Esophagus (tissue), 2 donors: Measurements from ENCODE around the gene MAPK1. TPM values are rescaled to one million over a fixed set of nuclear protein-coding genes. Genes with fewer than 3 reads are reported as not detected.
"Not testable (repeated sequence)": the region's sequence is repeated elsewhere in the genome, so short reads cannot be mapped to it uniquely, and the experiment has no call there.

Experiments used
- H3K27ac ChIP-seq, 2 donors: one replicate each; pipeline ENCODE4 v1.5.1; 2013; ENCODE audit warnings: low read depth in 2 of 2, mild to moderate bottlenecking in 2 of 2, inconsistent platforms in 1 of 2, low read length in 1 of 2, moderate library complexity in 1 of 2
- H3K27me3 ChIP-seq, 2 donors: one replicate each; pipeline ENCODE4 v1.6.1; 2013; ENCODE audit warnings: low read length in 2 of 2, control low read depth in 1 of 2, mild to moderate bottlenecking in 1 of 2; ENCODE audit not compliant: insufficient read depth in 2 of 2, control insufficient read depth in 1 of 2
- H3K36me3 ChIP-seq, 2 donors: one replicate each; pipeline ENCODE4 v1.6.1; 2013; ENCODE audit warnings: low read length in 1 of 2; ENCODE audit not compliant: control insufficient read depth in 2 of 2, insufficient read depth in 2 of 2
- H3K4me1 ChIP-seq, 2 donors: one replicate each; pipeline ENCODE4 v1.6.1; 2013; ENCODE audit warnings: low read length in 1 of 2; ENCODE audit not compliant: control insufficient read depth in 2 of 2, insufficient read depth in 2 of 2
- H3K4me3 ChIP-seq, 2 donors: one replicate each; pipeline ENCODE4 v1.5.1; 2013; ENCODE audit warnings: low read length in 2 of 2, mild to moderate bottlenecking in 2 of 2, low read depth in 1 of 2, moderate library complexity in 1 of 2
- H3K9me3 ChIP-seq, 2 donors: one replicate each; pipeline ENCODE4 v1.6.1; 2013; ENCODE audit warnings: mild to moderate bottlenecking in 2 of 2, low read depth in 1 of 2, low read length in 1 of 2, moderate library complexity in 1 of 2; ENCODE audit not compliant: control insufficient read depth in 2 of 2, insufficient read depth in 1 of 2
- WGBS, 2 donors: extraction: QIAGEN DNeasy Blood & Tissue Kit; methylation state at CpG; one replicate each; pipeline ENCODE4 v1.1.7; 2013; 5-methylcytosine and 5-hydroxymethylcytosine counted together
- polyA plus RNA-seq, 2 donors: library from polyadenylated mRNA; stranded (reverse); fragments of 200-250 nt; gene quantifications; one replicate each; pipeline ENCODE4 v1.2.3, GENCODE V29; 2013
- donor health status: healthy with polysubstance abuse.
- donor health status: Bipolar disorder and iron deficiency.

Gene MAPK1
- polyA plus RNA-seq, 2 donors, result 10.0 to 17.4 TPM

DNA sequence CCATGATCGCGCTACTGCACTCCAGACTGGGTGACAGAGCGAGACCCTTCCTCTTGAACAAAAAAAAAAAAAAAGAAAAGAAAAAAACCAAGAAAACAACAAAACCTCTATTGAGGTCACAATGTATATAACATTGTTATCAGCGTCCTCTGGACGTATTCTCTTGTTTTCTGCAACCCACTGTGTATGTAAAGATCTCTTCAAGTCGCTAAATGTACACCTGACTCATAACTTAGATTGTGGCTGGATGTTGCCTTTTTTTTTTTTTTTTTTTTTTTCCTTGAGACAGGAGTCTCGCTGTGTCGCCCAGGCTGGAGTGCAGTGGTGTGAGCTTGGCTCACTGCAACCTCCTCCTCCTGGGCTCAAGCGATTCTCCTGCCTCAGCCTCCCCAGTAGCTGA, 130.5 kb downstream of the MAPK1 start:
- H3K27ac ChIP-seq, result no peak overlapping the region
- 78 to 83% methylated on average over 9 of the region's 9 CpGs for WGBS, 2 donors
- H3K27me3 ChIP-seq, result no peaks in the 10 kb centered on the region

DNA sequence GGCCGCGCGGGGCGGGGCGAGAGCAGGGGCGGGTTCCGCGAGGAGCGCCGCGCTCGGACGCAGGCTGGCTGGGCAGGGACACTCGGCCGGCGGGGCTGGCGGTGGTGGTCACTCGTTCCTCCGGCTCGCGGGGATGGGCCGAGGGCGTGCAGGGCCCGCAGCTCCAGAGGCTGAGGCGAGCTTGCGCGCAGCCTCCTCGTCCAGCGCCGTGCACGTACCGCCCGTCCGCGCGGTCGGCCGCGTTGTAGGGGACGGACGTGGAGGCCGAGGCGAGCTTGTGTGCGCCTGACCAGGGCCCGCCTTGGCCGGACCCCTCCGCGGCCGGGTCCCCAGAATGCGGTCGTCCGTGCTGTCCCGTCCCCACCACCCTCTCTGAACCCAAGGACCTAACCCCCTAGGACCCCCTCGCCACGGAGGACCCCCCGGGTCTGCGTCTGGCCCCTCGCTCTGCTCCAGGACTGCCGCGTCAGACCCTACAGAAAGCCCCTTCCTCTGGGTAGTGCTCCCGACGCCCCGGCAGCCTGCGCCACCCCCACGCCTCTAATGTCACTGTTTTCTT, 131.3 kb downstream of the MAPK1 start:
- no peaks in the 10 kb centered on the region for H3K36me3 ChIP-seq
- peak overlapping the region; percentile 40 to 60 for H3K4me3 ChIP-seq
- H3K9me3 ChIP-seq, result peaks cover 0 to 4% of the 10 kb centered on the region in 2 donors
- 16 to 20% methylated on average over 54 to 65 of the region's 65 CpGs for WGBS, 2 donors
- H3K27ac ChIP-seq, result peak overlapping the region; percentile 34
- peaks cover 0 to 3% of the 10 kb centered on the region in 2 donors for H3K4me1 ChIP-seq
- no peaks in the 10 kb centered on the region for H3K27me3 ChIP-seq

More for the DNA sequence above, 130.5 kb downstream of the MAPK1 start:
- H3K4me1 ChIP-seq, result peaks cover 0 to 3% of the 10 kb centered on the region in 2 donors
- peaks cover 0 to 4% of the 10 kb centered on the region in 2 donors for H3K9me3 ChIP-seq
- H3K36me3 ChIP-seq, result no peaks in the 10 kb centered on the region
- no peak overlapping the region for H3K4me3 ChIP-seq

DNA sequence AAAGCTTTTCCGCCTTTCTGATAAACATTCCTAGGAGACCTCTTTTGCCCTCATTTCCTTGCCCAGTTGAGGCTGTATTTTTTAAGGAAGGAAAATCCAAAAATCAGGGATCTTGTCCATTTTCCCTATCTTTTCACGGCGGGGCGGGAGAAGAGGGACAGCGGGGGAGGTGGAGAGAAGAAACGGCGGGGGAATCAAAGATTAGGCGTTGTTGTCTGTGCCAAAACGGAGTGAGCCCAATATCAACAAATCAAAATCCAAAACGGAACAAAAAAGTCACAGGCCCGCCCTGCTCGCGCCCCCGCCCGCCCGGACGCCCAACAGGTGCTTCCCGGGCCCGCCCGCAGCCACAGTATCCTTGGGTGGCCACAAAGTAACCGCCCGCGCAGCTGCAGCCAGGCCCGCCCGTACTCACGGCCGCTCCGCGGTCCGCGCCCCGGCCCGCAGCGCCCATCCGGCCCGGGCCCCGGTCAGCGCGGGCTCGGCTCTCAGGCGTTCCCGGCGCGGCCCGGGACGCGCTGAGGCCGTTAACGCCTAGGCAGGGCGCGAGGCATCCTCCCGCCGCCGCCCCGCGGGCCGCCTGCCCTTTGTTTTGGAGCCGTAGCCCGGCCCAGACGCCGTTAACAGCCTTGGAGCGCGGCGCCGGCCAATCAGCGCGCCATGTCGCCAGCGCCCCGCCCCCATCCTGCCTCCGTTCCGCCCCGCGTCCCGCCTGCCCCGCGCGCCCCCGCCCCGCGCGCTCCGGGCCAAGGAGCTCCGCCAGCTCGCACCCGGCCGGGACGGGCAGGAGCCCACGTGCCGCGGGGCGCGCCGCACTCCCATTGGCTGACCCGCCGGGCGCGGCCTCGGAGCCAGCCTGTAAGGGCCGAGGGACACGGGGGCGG, 132.0 kb downstream of the MAPK1 start, which contains the start of gene YPEL1:
YPEL1 (minus strand) TSS at position 595 of the 884 bp plus-strand sequence. CDS start 25,050 bp downstream, outside the sequence.
- Histone ChIP-seq H3K9me3 (peaks cover 0 to 4% of the 10 kb centered on the region in 2 donors), H3K4me3 (peak within 1 kb of the TSS; percentile 44 to 60), H3K4me1 (peaks cover 0 to 3% of the 10 kb centered on the region in 2 donors), H3K27ac (peak within 1 kb of the TSS; percentile 70 to 75), H3K27me3 (no peaks in the 10 kb centered on the region), H3K36me3 (no peaks in the 10 kb centered on the region)
- WGBS, 2 donors, result 1% methylated on average over 61 to 102 of the region's 102 CpGs

DNA sequence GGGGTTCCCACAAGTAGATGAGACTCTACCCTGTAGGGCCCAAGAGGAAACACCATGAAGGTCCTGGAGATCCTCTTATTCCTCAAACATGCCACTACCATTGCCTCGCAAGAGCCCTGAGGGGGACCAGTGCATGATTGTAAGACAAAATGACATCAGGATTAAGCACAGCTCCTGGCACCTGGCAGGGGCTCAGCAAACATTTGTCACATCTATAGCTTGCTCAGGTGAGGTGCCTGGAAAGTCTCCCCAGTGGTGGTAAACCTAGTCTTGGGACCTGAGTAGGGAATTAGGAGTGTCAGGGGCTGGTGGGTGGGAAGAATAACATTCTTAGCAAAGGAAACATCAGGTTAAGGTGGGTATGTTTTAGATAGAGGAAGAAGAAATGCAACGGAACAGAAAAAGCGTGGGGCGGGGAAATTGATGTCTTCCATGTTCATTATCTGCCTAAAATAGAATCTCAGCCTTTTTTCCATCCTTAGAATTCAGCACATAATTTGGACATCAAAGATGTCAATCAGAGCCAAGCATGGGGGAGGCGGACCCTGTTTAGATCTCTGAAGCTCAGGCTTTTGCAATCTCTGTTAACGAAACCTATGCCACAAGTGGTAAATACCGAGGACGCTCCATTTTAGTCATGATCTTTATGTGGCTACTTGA, 132.8 kb downstream of the MAPK1 start:
- Histone ChIP-seq H3K4me1 (peaks cover 0 to 3% of the 10 kb centered on the region in 2 donors), H3K9me3 (peaks cover 0 to 4% of the 10 kb centered on the region in 2 donors), H3K27me3 (no peaks in the 10 kb centered on the region), H3K36me3 (no peaks in the 10 kb centered on the region), H3K27ac (no peak overlapping the region), H3K4me3 (peak overlapping the region; percentile 44 to 60)
- WGBS, 2 donors, result 11 to 14% methylated on average over 8 of the region's 8 CpGs

DNA sequence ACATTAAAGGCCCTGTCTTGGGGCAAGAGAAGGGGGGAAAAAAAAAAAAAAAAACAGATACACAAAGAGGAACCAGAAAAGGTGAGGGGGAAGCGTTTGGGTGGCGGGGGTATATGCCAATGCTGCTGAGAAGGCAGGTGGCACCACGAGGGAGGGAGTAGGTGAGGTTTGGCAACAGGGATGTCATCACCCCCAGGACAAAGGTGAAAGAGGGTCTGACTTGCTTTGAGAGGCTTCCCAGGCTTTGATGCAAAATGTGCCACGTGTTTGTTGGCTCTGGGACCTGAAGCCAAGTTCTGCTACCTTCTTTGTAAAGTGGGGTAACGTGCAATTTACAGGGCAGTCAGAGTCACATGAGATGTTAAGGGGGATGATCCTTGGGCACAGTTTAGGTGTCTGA, 135.9 kb downstream of the MAPK1 start:
- 86 to 87% methylated on average over 5 of the region's 5 CpGs for WGBS, 2 donors
- H3K36me3 ChIP-seq, result no peaks in the 10 kb centered on the region
- H3K4me3 ChIP-seq, result no peak overlapping the region
- H3K4me1 ChIP-seq, result peaks cover 0 to 3% of the 10 kb centered on the region in 2 donors
- H3K27me3 ChIP-seq, result no peaks in the 10 kb centered on the region
- peaks cover 0 to 4% of the 10 kb centered on the region in 2 donors for H3K9me3 ChIP-seq
- H3K27ac ChIP-seq, result no peak overlapping the region

DNA sequence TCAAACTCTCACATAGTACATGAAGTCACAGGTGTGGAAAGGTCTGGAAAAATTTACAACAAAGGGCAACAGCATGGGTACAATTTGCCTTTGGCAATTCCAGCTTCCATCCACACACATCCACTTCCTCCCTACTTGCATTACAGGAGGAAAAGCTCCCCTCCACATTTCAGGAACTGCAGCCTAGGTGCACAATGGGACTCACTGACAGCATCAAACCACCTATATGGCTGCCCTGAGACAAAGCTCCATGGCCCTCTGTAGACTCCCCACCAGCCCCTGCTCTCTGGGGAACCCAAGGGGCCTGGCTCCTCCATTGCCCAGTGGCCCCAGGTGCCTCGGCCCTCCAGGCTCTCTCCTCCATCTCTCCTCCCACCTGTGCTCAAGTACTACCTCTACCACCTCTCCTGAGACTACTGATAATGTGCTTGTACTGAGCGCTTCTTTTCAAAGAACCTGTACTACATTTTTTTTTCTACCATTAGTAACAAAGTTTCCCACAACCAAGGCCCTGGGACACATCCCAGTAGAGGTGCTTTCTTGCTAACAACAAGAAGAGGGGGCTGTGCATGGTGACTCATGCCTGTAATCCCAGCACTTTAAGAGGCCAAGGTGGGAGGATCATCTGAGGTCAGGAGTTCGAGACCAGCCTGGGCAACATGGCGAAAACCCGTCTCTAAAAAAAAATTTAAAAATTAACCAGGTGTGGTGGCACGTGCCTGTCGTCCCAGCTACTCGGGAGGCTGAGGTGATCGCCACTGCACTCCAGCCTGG, 136.7 kb downstream of the MAPK1 start:
- H3K36me3 ChIP-seq, result no peaks in the 10 kb centered on the region
- H3K9me3 ChIP-seq, result no peaks in the 10 kb centered on the region
- WGBS, 2 donors, result 93 to 94% methylated on average over 9 of the region's 9 CpGs

DNA sequence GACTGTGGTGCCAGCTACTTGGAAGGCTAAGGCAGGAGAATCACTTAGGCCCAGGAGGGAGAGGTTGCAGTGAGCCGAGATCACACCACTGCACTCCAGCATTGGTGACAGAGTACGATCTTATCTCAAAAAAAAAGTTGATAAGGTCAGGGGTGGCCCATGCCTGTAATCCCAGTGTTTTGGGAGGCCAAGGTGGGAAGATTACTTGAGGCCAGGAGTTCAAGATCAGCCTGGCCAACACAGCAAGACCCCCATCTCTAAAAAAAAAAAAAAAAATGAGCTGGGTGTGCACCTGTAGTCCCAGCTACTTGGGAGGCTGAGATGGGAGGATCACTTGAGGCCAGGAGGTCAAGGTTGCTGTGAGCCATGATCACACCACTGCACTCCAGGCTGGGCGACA, 138.3 kb downstream of the MAPK1 start:
- H3K27ac ChIP-seq, result not testable (repeated sequence)
- WGBS, 2 donors, result 84 to 94% methylated on average over 3 of the region's 3 CpGs

More for the DNA sequence above, 136.7 kb downstream of the MAPK1 start:
- Histone ChIP-seq H3K27ac (no peak overlapping the region), H3K4me1 (no peaks in the 10 kb centered on the region), H3K4me3 (no peak overlapping the region), H3K27me3 (no peaks in the 10 kb centered on the region)

DNA sequence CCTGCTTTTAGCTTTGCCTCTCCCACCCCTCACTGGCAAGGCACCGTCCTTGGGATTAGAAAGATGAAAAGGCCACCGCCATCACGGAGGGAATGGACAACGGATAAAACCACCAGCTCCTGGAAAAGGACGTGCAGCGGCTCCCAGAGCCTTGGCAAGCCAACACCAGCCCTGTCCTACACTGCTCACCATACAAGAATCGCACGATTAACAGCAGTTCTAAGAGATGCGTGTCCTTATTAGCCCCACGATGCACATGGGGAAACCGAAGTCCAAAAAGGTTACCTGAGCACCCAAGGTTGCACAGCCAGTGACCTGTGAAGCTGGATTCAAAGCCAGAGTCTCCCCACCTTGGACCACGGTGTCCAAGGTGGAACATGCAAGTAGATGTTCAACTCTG, 139.2 kb downstream of the MAPK1 start:
- Histone ChIP-seq H3K27me3 (no peaks in the 10 kb centered on the region), H3K4me1 (no peaks in the 10 kb centered on the region), H3K36me3 (no peaks in the 10 kb centered on the region), H3K4me3 (no peak overlapping the region), H3K27ac (no peak overlapping the region), H3K9me3 (no peaks in the 10 kb centered on the region)
- WGBS, 2 donors, result 80 to 83% methylated on average over 12 of the region's 12 CpGs

More for the DNA sequence above, 138.3 kb downstream of the MAPK1 start:
- H3K9me3 ChIP-seq, H3K36me3 ChIP-seq, H3K4me1 ChIP-seq, H3K4me3 ChIP-seq, H3K27me3 ChIP-seq: not testable (repeated sequence)

DNA sequence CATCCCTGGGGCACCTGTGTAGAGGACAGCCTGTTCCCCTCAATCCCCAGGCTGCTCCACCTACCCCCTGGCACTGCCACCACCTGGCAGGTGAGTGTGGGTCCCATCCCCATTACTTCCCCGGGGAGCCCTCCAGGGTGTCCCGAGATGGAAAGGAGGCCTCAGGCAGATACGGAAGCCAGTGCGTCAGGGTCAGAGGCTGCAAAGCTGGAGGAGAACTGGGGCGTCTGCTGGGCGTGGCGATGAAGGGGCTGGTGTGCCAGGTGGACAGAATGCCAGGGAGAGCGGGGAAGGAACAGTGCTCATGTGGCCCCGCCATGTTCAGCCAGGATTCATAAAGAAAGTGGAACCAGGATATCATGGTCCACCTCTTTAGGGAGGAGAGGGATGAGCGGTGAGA, 139.7 kb downstream of the MAPK1 start:
- Histone ChIP-seq H3K4me3 (no peak overlapping the region), H3K9me3 (no peaks in the 10 kb centered on the region)
- 93 to 95% methylated on average over 10 of the region's 10 CpGs for WGBS, 2 donors

More for the DNA sequence above, 139.7 kb downstream of the MAPK1 start:
- no peaks in the 10 kb centered on the region for H3K4me1 ChIP-seq
- H3K36me3 ChIP-seq, result no peaks in the 10 kb centered on the region
- H3K27ac ChIP-seq, result no peak overlapping the region
- H3K27me3 ChIP-seq, result no peaks in the 10 kb centered on the region
